GM12892 (cell line): ENCODE measurements around the gene RABL2A.
"Not testable (repeated sequence)": the region's sequence is repeated elsewhere in the genome, so short reads cannot be mapped to it uniquely, and the experiment has no call there.

Experiments
- DNase-seq: peaks from one replicate; pipeline ENCODE4 v3.0.0; 2011; ENCODE audit not compliant: insufficient read length
- FAIRE-seq: peaks from 2 replicates; lab custom pipeline; 2011; peaks lifted over from hg19 to GRCh38; lab: Jason Lieb, UNC
- POLR2A ChIP-seq: IDR thresholded peaks from 2 replicates; pipeline ENCODE4 v1.6.1; 2011; ENCODE audit warnings: low read depth, low read length, control low read depth
- POLR2AphosphoS5 ChIP-seq: IDR thresholded peaks from 2 replicates; pipeline ENCODE4 v1.6.1; 2011; ENCODE audit warnings: low read depth, low read length, control low read depth
- TAF1 ChIP-seq: IDR thresholded peaks from 2 replicates; pipeline ENCODE4 v1.6.1; 2011; ENCODE audit warnings: low read depth, mild to moderate bottlenecking, control low read depth, low read length, borderline replicate concordance

Gene RABL2A

DNA sequence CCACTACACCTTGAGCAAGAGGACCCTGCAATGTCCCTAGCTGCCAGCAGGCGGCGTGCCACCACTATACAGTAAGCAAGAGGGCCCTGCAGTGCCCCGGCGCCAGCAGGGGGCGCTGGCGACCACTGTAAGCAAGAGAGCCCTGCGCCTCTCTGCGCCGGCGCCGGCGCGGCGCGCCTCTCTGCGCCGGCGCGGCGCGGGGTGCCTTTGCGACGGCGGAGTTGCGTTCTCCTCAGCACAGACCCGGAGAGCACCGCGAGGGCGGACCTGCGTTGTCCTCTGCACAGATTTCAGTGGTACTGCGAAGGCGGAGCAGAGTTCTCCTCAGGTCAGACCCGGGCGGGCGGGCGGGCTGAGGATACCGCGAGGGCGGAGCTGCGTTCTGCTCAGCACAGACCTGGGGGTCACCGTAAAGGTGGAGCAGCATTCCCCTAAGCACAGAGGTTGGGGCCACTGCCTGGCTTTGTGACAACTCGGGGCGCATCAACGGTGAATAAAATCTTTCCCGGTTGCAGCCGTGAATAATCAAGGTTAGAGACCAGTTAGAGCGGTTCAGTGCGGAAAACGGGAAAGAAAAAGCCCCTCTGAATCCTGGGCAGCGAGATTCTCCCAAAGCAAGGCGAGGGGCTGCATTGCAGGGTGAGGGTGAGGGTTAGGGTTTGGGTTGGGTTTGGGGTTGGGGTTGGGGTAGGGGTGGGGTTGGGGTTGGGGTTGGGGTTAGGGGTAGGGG, 24.9 kb upstream of the RABL2A start:
- peak; percentile 36 for DNase-seq
- FAIRE-seq, result not testable (repeated sequence)
- TF ChIP-seq POLR2A, result peak; percentile 55; the same call in 1 of the 2 replicates

GRCh38 chr2:113602869-113603466, 24.1 kb upstream of the RABL2A start:
- DNase-seq (no peak), FAIRE-seq (no peak)
- TF ChIP-seq POLR2AphosphoS5 (no peak), POLR2A (no peak)

DNA sequence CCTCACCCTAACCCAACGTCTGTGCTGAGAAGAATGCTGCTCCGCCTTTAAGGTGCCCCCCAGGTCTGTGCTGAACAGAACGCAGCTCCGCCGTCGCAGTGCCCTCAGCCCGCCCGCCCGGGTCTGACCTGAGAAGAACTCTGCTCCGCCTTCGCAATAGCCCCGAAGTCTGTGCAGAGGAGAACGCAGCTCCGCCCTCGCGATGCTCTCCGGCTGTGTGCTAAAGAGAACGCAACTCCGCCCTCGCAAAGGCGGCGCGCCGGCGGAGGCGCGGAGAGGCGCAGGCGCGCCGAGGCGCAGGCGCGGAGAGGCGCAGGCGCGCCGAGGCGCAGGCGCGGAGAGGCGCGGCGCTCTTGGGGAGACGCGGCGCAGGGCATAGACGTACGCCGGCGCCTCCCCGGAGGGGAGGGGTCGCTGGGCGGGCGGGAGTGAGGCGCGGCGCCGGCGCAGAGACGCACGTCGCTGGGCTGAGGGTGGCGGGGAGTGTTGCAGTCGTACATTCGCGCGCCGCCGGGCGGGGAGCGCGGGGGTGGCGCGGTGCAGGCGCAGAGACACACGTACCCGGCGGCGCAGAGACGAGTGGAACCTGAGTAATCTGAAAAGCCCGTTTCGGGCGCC, 23.5 kb upstream of the RABL2A start:
- DNase-seq, result peak; percentile 33
- FAIRE-seq, result not testable (repeated sequence)
- TF ChIP-seq POLR2AphosphoS5, result peak; percentile 46
- peak; percentile 77 for TF ChIP-seq POLR2A
- peak; percentile 37; the same call in 1 of the 2 replicates for TF ChIP-seq TAF1

GRCh38 chr2:113604085-113604477, 23.0 kb upstream of the RABL2A start:
- DNase-seq, result peak; percentile 25
- FAIRE-seq, result not testable (repeated sequence)

DNA sequence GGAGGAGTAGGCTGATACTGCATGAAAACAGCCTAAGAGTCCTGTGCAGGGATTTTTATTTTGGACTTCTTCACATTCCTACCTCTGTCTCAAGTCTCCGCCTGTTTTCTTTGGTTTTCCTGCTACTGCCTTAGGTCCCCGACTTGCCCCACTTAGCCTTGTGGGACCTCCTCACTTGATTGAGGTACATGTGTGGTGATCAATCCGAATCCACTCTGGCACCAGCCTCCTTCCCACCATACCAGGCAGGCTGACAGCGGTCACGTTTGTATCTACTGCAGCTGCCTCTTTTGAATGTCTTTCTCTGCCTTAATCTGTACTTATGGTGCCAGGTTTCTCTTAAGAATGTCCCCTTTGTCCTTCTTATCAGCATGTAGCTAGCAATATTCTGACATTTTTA, 22.4 kb upstream of the RABL2A start:
- not testable (repeated sequence) for FAIRE-seq, DNase-seq

DNA sequence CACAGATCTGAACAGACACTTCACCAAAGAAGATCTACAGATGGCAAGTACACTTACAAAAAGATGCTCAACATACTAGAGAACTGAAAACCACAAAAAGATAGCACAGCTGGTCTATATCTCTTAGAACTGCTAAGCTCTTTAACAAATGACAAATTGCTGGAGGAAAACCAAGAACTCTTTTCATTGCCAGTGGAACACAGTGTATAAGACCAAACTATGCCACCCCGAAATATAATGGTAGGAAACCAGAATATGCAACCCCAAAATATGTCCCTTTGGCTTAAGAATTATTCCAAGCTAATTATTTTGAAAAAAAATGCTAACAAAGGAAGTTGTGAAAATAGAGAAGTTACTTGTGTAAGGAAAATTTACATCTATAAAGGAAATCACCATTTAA, 21.0 kb upstream of the RABL2A start:
- not testable (repeated sequence) for DNase-seq, FAIRE-seq

DNA sequence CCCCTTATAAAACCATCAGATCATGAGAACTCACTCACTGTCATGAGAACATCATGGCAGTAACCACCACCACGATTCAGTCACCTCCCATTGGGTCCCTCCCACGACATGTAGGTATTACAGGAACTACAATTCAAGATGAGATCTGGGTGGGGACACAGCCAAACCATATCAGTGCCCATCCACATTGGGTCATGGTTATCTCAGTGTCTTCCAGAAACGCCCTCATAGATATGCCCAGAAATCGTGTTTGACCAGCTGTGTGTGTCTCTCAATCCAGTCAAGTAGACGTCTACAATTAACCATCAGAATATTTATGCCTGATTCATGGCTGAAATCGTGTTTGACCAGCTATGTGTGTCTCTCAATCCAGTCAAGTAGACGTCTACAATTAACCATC, 17.2 kb upstream of the RABL2A start:
- not testable (repeated sequence) for FAIRE-seq, DNase-seq

DNA sequence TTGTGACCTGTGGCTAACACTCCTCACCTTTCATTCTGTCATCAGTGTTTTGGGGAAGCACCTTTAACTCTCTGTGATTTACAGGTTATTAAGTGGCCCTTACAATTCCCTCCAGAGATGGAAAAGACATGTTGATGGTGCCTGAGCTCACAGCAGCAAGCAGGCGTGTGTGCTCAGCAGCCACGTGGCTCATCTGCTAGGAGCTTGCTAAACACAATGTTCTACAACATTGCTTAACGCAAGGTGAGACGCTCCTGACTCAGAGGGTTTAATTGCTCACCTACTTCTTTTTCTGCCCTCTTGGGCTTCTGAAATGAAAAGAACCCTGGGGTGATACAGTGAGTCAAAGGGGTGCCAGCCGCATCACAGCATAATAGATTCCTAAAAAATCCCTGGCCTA, 6.1 kb upstream of the RABL2A start:
- not testable (repeated sequence) for FAIRE-seq, DNase-seq

DNA sequence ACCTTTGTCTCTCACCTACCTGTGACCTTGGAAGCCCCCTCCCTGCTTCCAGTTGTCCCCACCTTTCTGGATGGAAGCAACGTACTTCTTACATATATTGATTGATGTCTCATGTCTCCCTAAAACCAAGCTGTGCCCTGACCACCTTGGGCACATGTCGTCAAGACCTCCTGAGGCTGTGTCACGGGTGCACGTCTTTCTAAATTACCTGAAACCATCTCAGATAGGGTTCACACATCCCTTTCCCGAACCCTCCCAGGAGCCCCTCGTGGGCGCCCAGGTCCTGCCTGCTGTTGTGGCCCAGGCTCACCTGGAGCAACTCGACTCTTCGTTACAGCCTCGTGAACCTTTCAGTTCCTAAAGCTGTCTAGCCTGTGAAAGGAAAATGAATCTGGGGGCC, 1.2 kb upstream of the RABL2A start:
- FAIRE-seq, DNase-seq: not testable (repeated sequence)

GRCh38 chr2:113632849-113633345, 5.8 kb downstream of the RABL2A start:
- not testable (repeated sequence) for DNase-seq, FAIRE-seq

GRCh38 chr2:113635358-113635757, 8.3 kb downstream of the RABL2A start:
- FAIRE-seq, result not testable (repeated sequence)

DNA sequence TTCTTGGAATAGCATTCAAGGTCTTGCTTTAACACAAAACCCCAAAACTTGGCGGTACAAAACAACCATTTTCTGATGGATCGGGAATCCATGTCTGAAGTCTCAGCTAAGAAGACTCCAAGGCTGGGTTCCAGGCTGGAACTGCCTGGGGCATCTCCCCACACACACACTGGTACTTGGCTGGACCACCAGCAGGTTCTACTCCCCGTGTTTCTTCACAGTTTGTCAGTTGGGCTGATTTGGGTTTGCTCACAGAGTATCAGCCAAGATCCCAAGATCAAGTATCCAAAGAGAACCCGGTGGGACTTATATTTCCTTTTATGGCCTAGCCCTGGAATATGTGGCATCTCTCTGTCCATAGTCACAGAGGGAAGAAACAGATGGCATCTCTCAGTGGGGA, 9.2 kb downstream of the RABL2A start:
- FAIRE-seq, DNase-seq: not testable (repeated sequence)

More at GRCh38 chr2:113635358-113635757, 8.3 kb downstream of the RABL2A start:
- not testable (repeated sequence) for DNase-seq

- DNase-seq, FAIRE-seq: not testable (repeated sequence)
Observed at GRCh38 chr2:113638084-113638483, 11.0 kb downstream of the RABL2A start.

DNA sequence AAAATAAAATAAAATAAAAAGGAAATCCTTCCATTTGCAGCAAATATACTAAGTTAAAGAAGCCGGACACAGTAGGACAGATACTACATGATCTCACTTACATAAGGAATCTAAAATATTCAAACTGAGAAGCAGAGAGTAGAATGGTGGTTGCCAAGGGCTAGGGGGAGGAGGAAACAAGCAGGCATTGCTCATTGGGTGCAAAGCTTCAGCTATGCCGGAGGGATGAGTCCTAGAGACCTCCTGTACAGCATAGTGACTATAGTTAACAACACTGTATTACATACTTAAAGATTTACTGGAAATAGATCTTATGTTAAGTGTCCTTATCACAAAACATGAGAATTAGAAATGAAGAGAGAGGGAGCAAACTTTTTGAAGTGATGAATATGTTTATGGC, 19.2 kb downstream of the RABL2A start:
- DNase-seq, FAIRE-seq: not testable (repeated sequence)

- DNase-seq, result not testable (repeated sequence)
Observed at GRCh38 chr2:113650834-113651815, 24.1 kb downstream of the RABL2A start.

GRCh38 chr2:113652599-113652998, 25.5 kb downstream of the RABL2A start:
- not testable (repeated sequence) for FAIRE-seq, DNase-seq

More at GRCh38 chr2:113650834-113651815, 24.1 kb downstream of the RABL2A start:
- FAIRE-seq, result not testable (repeated sequence)

GRCh38 chr2:113656031-113656624, 29.1 kb downstream of the RABL2A start:
- DNase-seq, FAIRE-seq: not testable (repeated sequence)

- not testable (repeated sequence) for DNase-seq, FAIRE-seq
Observed at GRCh38 chr2:113657735-113658134, 30.7 kb downstream of the RABL2A start.
